GM18870 (cell line): ENCODE results near the gene PPIL4.

ENCODE experiments used
- ATAC-seq: cut with Tn5 transposase; IDR thresholded peaks from one replicate; pipeline ENCODE4 v1.9.1; 2021; ENCODE audit warnings: moderate library complexity; ENCODE audit not compliant: unreplicated experiment

The PPIL4 gene, protein sequence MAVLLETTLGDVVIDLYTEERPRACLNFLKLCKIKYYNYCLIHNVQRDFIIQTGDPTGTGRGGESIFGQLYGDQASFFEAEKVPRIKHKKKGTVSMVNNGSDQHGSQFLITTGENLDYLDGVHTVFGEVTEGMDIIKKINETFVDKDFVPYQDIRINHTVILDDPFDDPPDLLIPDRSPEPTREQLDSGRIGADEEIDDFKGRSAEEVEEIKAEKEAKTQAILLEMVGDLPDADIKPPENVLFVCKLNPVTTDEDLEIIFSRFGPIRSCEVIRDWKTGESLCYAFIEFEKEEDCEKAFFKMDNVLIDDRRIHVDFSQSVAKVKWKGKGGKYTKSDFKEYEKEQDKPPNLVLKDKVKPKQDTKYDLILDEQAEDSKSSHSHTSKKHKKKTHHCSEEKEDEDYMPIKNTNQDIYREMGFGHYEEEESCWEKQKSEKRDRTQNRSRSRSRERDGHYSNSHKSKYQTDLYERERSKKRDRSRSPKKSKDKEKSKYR

DNA sequence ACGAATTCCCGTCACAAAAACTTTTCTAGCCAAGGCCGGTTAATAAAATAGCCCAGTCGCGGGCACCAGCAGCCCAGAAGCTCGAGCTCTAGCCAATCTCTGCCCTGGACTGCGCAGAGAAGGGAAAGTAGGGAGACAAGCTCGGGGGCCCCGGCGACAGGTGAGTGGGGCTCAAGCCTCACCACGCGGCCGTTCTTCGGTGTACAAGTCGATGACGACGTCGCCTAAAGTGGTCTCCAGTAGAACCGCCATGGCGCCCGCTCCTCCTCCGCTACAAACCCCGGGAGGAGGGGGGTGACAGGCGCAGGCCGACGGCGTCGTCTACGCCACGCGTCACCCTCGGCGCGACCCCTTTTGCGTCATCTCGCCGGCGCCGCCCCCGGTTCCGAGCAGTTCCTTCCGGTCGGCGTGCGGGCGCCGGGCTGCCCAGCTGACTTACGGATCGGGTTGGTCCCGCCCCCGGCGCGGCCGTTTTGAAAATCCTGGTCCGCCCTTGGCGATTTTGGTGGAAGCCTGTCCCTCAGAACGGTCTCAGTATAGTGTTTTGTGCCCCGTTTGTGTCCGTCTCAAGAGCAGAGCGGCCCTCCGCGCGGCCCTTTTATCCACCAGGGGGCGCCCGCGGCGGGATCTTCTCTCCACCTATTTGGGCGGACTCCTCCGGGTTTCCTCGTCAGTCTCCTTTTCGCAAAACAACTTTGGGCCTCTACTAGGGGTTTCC lies at the start of gene PPIL4:
Gene PPIL4 (minus strand): TSS at position 290 of the 718 bp plus-strand sequence. CDS start 38 bp downstream, at position 252.
- ATAC-seq, result peak; percentile 81

DNA sequence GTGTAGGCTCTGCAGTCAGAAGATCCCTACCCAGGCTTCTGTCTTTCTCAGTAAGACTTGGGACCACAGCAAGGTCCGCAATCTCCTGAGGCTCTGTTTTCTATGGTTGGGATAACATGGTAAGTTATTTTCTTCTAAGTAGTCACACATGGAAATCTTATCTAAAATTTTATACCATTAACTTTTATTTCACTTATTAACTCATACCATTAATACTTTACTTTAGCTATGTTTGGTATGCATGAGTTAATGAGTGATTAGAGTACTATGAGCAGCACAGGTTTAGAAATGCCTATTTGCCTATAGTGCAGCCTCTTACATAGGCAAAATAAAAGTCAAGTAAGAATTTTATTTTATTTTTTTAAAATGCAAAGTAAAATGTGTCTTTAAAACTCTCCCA lies 47.6 kb upstream of the PPIL4 start:
- no peak for ATAC-seq

DNA sequence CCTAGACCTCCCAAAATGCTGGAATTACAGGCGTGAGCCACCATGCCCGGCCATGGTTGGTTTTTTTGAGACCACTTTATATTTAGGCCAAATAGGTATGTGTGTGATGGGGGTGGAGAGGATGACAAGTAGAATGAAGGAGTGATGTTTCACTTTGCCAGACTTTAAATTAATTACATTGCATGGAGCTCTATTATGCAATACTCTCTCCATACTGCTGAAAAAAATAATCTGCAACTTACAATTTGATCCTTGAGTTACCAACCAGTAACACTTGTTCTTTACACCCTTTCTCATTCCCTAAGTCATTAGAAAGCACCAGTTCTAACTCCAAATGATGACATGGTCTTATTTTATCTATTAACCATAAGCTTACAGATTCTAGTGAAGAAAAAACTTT lies 47.1 kb upstream of the PPIL4 start:
- ATAC-seq, result no peak

DNA sequence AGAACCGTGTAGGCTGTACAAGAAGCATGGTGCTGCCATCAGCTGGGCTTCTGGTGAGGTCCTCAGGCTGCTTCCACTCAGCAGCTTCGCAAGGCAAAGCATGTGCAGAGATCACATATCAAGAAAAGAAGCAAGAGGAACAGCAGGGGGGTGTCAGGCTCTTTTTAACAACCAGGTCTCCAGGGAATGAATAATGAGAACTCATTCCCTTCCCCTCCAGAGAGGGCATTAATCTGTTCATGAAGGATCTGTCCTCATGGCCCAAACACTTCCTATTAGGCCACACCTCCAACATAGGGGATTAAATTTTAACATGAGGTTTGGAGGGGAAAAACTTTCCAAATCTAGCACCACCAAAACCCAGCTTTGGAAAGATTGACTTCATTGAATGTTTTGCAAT lies 40.3 kb upstream of the PPIL4 start:
- ATAC-seq, result no peak

DNA sequence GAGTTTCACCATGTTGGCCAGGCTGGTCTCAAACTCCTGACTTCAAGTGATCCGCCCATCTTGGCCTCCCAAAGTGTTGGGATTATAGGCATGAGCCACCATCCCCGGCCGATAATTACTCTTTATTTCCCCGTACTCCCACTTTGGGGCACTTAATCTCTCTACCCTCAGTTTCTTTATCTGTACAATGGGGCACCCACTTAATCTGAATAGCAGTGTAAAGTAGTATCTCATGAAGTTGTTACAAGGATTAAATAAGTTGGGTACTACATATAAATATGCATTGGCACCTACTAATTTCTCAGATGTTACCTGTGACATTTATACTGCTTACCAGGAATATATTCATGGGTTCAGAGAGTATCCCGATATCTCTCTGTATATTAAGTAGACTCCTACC lies 35.5 kb upstream of the PPIL4 start:
- no peak for ATAC-seq

DNA sequence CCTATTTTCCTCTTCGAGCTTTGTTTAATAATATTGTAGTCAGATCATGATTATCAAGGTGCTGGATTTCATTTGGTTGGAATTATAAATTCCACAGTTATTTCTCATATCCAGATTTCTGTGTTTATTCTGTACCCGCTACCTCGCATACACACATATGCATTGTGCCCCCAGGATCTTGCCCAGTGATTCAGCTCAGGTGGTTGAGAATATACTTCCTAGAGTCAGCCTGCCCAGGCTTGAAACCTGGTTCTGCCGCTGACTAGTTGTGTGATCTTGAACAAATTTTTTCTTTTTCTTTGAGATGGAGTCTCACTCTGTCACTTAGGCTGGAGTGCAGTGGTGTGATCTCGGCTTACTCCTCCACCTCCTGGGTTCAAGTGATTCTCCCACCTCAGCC lies 35.0 kb upstream of the PPIL4 start:
- no peak for ATAC-seq

DNA sequence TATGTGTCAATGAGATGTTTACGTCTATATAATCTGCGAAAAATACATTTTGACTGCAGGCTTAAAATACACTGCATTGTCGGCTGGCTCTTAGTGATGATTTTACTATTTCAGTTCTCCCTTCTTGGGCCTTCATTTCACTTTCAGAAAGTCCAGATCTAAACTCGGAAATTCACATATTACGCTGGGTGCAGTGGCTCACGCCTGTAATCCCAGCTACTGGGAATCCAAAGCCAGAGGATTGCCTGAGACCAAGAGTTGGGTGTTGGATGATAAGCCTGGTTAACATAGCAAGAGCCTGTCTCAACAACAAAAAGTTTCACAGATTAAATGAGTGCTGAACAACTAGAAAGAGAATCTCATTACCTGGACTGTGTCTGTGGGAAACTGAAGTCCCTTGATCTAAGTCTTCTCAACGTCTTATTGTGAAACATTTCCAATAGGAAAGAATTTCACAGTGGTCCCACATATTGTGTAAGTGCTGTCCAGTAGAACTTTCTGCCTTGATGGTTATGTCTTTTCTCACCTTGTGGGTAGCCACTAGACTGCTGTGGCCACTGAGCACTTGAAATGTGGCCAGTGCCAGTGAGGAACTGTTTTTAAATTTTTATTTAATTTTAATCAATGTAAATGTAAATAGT lies 22.2 kb upstream of the PPIL4 start:
- ATAC-seq, result no peak

DNA sequence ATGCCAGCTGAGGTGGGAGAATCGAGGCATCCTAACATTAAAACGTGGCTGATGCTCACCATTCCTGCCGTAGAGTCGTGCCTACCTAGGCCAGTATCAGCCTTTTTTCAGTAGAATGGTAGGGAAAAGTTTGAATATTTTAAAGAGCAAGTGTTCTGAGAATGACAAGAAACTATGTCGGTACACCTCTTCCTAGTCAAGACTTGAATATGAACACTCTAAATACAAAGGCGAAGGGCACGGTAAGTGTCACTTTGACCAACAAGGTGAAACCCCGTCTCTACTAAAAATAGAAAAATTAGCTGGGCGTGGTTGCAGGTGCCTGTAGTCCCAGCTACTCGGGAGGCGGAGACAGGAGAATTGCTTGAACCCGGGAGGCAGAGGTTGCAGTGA lies 21.3 kb upstream of the PPIL4 start:
- no peak for ATAC-seq

DNA sequence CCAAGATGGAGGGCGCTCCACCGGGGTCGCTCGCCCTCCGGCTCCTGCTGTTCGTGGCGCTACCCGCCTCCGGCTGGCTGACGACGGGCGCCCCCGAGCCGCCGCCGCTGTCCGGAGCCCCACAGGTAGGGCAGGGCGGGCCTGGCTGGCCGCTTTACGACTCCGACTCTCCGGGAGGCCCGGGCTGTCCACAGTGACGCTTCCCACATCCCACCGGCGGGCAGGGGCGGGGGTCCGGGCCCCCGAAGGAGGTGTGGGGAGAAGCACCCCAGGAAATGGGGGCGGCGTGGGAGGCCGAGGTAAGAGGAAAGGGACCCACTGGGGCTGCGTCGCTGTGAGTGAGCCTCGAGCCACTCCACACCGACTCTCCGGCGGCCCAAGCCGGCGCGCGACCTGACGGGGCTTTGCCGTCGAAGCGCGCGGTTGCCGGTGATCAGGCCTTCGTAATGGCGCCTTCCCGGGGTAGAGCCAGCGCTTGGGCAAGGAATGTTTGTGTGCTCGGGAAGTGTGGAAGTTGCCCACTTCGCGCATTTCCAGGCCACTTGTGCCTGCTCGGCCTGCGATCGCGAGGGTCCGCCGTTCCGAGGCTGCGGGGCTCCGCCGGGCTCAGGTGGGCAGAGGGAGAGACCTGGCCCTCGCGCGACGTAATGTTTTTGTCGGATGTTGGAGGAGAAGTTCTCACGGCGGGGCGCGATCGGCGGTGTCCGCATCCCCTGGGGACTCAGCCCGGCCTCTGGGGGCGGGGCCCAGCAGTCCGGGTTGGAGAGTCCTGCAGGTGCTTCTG lies 20.8 kb upstream of the PPIL4 start:
- peak; percentile 27 for ATAC-seq

DNA sequence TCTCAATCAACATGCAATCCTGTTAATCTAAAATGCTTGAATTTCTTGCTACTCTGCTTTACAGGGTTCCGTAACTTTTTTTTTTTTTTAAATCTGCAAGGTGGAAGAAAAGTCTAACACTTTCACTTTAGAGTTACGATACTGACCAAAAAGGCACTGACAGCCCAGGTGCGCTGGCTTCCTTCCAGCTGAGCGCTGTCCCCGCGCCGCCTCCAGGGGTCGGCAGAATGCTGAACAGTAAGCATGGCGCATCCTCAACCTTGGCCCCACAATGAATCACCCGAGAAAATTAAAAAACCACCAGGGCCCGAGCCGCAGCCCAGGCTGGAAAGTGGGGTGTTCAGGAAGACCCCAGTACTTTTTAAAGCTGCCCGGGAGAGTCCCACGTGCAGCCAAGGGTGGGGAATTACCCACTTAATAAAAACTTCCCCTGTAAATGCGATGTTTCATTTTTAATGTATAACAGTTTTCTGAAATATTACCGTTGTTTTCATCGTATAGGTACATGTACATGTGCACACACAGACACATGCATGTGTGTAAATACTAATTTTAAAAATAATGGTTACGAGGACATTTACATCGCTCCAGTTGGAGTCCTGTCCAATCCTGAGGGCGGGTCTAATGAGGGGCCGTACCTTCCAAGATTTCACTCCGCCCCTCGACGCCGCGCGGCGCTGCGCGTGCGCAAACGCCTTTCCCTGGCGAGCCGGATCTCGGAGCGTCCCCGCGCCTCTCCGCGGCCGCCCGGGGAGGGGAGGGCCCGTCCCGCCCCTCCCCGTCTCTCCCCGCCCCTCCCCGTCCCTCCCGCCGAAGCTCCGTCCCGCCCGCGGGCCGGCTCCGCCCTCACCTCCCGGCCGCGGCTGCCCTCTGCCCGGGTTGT lies 19.9 kb upstream of the PPIL4 start, which contains the start of gene GINM1:
Gene GINM1 (plus strand): TSS at position 849 of the 883 bp plus-strand sequence. CDS start 40 bp downstream, outside the sequence.
- peak; percentile 67 for ATAC-seq

DNA sequence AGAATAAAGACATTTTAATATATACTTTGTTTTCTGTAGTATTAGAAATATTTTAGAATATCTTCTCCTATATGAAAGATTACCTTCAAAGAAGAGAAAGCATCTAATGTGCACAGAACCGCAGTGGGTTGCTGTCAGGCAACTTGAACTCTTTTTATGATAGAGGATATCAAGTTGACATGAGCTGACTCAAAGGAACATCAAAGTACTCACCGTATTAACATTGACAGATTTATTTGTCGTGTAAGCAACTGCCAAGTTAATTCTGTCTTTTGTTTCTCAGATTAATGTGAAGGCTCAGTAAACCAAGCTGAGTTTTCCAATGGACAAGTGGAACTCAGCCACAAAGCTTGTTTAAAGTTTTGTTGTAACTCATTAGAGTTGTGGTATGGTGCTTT lies 18.1 kb upstream of the PPIL4 start:
- no peak for ATAC-seq

DNA sequence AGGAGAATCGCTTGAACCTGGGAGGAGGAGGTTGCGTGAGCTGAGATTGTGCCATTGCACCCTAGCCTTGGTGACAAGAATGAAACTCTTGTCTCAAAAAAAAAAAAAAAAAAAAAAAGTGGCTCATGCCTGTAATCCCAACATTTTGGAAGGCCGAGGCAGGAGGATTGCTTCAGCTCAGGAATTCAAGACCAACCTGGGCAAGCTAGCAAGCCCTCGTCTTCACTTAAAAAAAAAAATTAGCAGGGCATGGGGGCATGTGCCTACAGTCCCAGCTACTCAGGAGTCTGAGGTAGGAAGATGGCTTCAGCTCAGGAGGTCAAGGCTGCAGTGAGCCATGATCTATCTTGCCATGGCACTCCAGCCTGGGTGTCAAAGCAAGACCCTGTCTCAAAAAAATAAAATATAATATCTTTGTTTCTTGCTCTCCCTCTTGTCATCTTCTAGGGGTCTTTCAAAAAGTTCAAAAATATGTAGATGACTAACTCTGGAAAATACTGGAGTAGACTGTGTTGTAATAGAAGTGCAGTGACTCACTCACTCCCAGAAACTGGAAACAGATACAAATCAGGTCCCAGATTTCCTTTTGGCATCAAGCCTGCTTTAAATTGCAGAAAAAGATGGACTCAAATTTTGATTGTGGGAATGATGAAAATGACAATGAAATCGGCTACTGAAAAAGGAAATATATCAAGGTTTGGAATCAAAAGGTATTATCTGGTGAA lies 17.5 kb upstream of the PPIL4 start:
- no peak for ATAC-seq

DNA sequence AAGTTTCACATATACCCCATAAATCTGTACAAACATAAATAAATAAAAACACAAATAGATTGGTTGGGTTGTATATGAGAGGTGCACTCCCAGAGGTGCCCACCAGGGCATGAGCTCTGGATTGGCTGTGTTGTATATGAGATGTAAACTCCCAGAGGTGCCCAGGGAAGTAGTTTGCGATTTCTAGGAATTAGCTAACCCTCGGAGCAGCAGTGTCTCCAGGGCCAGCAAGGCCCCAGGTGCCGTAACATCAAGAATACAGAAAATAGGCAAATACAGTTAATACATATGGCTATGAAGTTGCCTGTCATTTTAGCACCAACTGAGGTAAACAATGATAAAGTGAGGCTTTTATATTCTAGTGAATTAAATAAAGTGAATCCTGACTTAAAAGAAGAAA lies 14.9 kb upstream of the PPIL4 start:
- ATAC-seq, result no peak

DNA sequence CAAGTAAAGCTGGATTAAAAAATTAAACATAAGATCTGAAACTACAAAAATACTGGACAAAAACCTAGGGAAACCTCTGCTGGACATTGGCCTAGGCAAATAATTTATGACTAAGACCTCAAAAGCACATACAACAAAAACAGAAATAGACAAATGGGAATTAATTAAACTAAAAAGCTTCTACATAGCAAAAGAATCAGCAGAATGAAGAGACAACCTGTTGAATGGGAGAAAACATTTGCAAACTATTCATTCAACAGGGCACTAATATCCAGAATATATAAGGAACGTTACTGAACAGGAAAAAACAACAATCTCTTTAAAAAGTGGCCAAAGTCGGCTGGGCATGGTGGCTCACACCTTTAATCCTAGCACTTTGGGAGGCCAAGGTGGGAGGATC lies 13.5 kb upstream of the PPIL4 start:
- no peak for ATAC-seq

DNA sequence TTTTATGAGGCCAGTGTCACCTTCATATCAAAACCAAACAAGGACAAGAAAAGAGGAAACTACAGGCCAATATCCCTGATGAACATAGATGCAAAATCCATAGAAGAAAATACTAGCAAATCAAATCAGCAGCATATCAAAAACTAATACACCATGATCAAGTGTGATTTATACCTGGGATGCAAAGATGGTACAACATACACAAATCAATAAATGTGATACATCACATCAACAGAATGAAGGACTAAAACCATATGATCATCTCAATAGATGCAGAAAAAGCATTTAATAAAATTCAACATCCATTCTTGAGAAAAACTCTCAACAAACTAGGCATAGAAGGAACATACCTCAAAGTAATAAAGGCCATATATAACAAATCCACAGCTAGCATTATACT lies 12.2 kb upstream of the PPIL4 start:
- no peak for ATAC-seq

DNA sequence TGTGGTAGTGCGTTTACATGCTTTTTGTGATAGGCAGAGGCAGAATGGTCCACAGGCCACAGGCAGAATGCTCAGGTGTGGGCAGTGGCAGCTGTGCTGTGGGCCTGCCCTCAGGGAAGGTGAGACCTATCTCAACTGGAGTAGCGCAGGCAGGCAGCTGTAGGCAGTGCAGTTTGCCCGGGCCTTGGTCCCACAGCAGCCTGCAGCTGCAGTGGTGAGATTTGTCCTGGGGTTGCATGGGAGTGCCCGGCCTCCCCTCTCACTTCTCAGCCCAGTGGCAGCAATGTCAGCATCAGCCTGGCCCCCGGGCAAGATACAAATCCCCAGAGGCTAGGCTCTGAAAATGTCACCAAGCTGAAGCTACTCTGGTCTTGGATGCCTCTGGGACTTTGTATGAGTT lies 6.1 kb upstream of the PPIL4 start:
- no peak for ATAC-seq

DNA sequence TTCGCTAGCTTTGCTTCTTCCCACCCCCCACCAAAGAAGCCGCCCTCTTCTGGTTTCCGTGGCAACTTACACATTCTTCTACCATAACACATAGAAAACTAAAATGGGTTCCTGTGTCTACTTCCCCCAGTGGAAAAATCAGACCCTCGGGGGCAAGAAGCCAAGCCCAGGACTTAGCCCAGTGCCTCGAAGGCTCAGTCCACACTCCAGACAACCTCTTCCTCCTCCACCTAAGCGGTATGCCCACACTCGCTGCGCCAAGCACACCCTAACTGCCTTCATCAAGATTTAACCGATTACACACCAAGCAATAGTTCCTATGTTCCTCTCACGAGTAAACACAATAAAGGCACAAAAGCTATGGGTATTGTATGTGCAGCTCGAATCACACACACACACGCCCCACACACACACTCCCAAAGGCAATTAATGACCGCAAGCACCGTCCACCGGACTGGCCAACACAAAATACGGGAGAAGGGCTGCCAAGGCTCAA lies 537 bp downstream of the PPIL4 start:
- no peak for ATAC-seq

DNA sequence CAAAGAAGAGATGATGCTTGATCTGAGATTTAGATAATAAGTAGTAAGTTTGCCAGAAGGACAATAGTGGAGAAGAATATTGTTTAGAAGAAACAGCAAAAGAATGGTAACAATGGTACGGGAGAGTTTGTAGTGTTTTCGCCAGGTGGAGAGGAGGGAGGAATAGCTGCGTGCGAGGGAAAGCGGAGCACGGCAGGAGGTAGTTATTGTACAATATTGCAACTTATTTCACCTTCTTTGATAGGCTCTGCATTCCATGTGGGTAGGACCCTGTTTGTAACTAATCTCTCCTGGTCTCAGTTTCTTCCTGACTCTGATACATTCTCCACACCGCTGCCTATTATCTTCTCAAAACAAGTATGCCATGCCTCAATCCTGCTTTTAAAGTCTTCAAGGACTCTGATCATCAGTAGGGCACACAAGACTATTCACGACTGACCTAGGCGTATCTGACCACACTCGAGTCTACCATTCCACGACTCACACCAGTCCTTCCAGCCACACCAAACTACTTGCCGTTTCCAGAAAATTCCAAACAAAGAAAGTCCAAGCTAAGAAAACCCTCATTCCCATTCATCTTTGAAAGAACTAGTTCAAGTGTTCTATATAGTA lies 1.1 kb downstream of the PPIL4 start:
- ATAC-seq, result no peak

DNA sequence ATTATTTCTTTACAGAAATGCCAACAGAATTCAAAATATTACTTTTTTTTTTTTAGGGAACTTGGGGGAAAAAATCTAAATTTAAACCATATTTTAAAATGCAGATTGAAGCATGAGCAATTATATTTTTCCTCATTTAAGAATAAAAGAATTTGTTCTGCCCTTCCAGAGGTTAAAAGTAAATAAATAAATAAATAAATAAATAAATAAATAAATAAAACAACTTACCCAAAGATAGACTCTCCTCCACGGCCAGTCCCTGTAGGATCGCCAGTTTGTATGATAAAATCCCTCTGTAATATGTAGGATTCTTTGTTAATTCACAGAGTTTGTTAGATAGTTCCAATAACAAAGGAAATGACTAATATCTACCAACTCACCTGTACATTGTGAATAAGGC lies 4.7 kb downstream of the PPIL4 start:
- ATAC-seq, result no peak
